Suprapubic skin (tissue), 4 donors: Measurements from ENCODE around the gene FAM24A.

ENCODE experiments used
- EP300 ChIP-seq: sonication (generic); formaldehyde crosslinking; IDR thresholded peaks from one replicate; pipeline ENCODE4 v1.6.1; 2017; ENCODE audit warnings: antibody characterized with exemption
- POLR2A ChIP-seq, 2 donors: fragments of 450-650 bp; IDR thresholded peaks; one replicate each; pipeline ENCODE4 v1.6.1; 2017; ENCODE audit warnings: antibody characterized with exemption in 2 of 2, mild to moderate bottlenecking in 2 of 2, moderate library complexity in 2 of 2
- POLR2AphosphoS5 ChIP-seq, 3 donors: sonication (generic); formaldehyde crosslinking; IDR thresholded peaks; one replicate each; pipeline ENCODE4 v1.6.1; 2017; ENCODE audit warnings: antibody characterized with exemption in 3 of 3
- TF ChIP-seq, protein P1 (sequence below), 2 donors: fragments of 200-600 bp in 1 of 2; fragments of 450-650 bp in 1 of 2; sonication (generic) in 1 of 2; IDR thresholded peaks; one replicate each; pipeline ENCODE4 v1.5.1; 2016 to 2019; ENCODE audit warnings: antibody characterized with exemption in 2 of 2, mild to moderate bottlenecking in 1 of 2, moderate library complexity in 1 of 2

DNA sequence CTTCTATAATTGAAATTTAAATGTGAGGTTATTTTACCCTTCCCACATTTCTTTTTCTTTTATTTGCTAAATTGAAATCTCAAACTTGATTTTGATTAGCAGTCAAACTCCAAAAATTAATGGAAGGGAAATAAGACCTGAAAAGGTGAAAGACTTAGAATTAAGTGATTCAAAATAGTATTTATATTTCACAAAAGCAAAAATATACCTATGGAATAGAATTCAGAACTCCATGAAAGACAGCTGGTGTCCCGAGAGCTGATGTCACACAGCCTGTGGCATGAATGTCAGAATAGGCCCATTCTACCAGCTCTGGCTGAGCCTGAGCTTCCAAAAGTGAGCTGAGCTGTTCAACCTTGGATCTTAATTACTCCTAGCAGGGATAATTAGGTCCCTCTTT, at the start of gene FAM24A:
- TF ChIP-seq POLR2A (IDR thresholded peaks at IDR 0.05) (no peak), POLR2AphosphoS5 (IDR thresholded peaks at IDR 0.05) (no peak), EP300 (no peak)
- TF ChIP-seq, protein P1, sequence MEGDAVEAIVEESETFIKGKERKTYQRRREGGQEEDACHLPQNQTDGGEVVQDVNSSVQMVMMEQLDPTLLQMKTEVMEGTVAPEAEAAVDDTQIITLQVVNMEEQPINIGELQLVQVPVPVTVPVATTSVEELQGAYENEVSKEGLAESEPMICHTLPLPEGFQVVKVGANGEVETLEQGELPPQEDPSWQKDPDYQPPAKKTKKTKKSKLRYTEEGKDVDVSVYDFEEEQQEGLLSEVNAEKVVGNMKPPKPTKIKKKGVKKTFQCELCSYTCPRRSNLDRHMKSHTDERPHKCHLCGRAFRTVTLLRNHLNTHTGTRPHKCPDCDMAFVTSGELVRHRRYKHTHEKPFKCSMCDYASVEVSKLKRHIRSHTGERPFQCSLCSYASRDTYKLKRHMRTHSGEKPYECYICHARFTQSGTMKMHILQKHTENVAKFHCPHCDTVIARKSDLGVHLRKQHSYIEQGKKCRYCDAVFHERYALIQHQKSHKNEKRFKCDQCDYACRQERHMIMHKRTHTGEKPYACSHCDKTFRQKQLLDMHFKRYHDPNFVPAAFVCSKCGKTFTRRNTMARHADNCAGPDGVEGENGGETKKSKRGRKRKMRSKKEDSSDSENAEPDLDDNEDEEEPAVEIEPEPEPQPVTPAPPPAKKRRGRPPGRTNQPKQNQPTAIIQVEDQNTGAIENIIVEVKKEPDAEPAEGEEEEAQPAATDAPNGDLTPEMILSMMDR (IDR thresholded peaks at IDR 0.05), result no peak
